ENCODE results near the gene PIP5KL1.

Gene PIP5KL1

DNA sequence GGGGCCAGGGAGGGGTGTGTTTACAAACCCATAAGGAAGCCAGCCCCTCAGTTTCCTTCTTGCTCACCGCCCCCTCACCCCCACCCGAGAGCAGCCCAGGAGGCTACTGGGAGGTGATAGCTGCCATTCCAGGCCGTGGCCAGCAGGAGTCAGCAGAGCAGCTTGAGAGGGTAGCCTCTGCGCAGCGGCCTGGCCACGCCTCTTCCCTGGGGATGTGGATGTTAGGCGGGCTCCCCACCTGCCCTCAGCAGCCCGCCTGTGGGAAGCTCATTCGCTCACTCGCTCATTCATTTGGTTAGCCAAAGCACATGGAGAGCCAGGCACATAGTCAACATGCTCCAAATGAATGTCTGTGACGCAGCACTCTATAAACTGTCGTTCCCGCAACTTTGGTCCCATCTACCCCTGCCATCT lies 13.2 kb upstream of the PIP5KL1 start:
- Histone ChIP-seq H3K27ac (ENCODE audit: low read depth, low read length) (no peak overlapping the region), H2BK120ac (ENCODE audit: low read depth, low read length) (no peak overlapping the region), H3K27me3 (ENCODE audit: insufficient read depth, low read length, poor library complexity) (no peaks in the 10 kb centered on the region), H3K4ac (ENCODE audit: low read depth, low read length) (no peak overlapping the region), H3K4me1 (ENCODE audit: control insufficient read depth, low read depth, low read length) (no peaks in the 10 kb centered on the region), H2AK5ac (ENCODE audit: low read length) (no peak overlapping the region), H4K8ac (ENCODE audit: low read depth, low read length) (no peak overlapping the region), H3K4me3 (ENCODE audit: low read length) (no peak overlapping the region), H3K56ac (ENCODE audit: low read length) (no peak overlapping the region), H3K36me3 (ENCODE audit: control insufficient read depth, insufficient read depth, low read length) (peaks cover 2% of the 10 kb centered on the region), H2BK15ac (replicated peaks; ENCODE audit: low read depth) (no peak overlapping the region), H3K18ac (ENCODE audit: low read length) (no peak overlapping the region), H3K23ac (ENCODE audit: low read length) (no peak overlapping the region), H4K5ac (ENCODE audit: low read length) (no peak overlapping the region), H3K79me1 (ENCODE audit: low read length) (no peaks in the 10 kb centered on the region), H3K9ac (ENCODE audit: low read length) (no peak overlapping the region), H2BK5ac (ENCODE audit: low read length) (no peak overlapping the region), H3K4me2 (ENCODE audit: low read length) (no peak overlapping the region), H3K79me2 (ENCODE audit: control insufficient read depth, insufficient read depth, low read length) (no peaks in the 10 kb centered on the region)
- no CpG with 5 or more reads among the region's 13 CpGs for WGBS (ENCODE audit: extremely low coverage, insufficient coverage, low lambda C conversion rate)
- peak; percentile 90 for DNase-seq

DNA sequence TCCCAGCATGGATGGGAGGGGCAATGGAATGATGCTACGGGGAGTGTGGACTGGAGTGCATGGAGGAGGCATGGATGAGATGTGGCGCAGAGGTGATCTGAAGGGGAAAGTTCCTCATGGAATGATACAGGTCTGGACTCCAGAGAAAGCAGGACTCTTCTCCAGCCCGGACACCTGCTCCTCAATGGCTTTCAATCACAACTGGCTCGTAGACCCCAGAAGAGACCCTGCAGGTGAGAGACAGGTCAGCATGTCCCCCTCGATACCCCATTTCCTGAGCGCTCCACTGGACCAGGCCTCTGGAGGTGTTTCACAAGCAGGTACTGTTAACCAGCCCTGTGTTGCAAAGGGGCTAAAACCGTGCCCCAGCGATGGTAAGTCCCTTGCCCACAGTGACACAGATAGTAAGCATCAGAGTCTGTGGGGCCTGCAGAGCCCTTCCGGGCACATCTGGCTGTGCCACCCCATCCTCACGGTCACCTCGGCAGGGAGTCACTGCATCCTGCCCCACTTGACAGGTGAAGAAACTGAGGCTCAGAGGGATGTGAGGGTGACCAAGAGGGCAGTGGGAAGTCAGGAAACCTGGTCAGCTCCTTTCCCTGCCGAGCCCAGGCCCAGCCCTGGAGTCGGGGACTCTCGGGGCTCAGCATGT lies 12.6 kb upstream of the PIP5KL1 start:
- Histone ChIP-seq H2BK15ac (replicated peaks; ENCODE audit: low read depth) (no peak overlapping the region), H3K9ac (ENCODE audit: low read length) (no peak overlapping the region), H2BK5ac (ENCODE audit: low read length) (no peak overlapping the region), H3K56ac (ENCODE audit: low read length) (no peak overlapping the region), H2BK120ac (ENCODE audit: low read depth, low read length) (no peak overlapping the region), H2AK5ac (ENCODE audit: low read length) (no peak overlapping the region), H4K8ac (ENCODE audit: low read depth, low read length) (no peak overlapping the region), H3K36me3 (ENCODE audit: control insufficient read depth, insufficient read depth, low read length) (peaks cover 2% of the 10 kb centered on the region), H3K23ac (ENCODE audit: low read length) (no peak overlapping the region), H3K27me3 (ENCODE audit: insufficient read depth, low read length, poor library complexity) (no peaks in the 10 kb centered on the region), H3K18ac (ENCODE audit: low read length) (no peak overlapping the region), H3K79me2 (ENCODE audit: control insufficient read depth, insufficient read depth, low read length) (no peaks in the 10 kb centered on the region), H4K5ac (ENCODE audit: low read length) (no peak overlapping the region), H3K27ac (ENCODE audit: low read depth, low read length) (no peak overlapping the region), H3K4me1 (ENCODE audit: control insufficient read depth, low read depth, low read length) (no peaks in the 10 kb centered on the region), H3K4me2 (ENCODE audit: low read length) (no peak overlapping the region), H3K4ac (ENCODE audit: low read depth, low read length) (no peak overlapping the region), H3K4me3 (ENCODE audit: low read length) (no peak overlapping the region), H3K79me1 (ENCODE audit: low read length) (no peaks in the 10 kb centered on the region)
- no peak for DNase-seq
- WGBS (ENCODE audit: extremely low coverage, insufficient coverage, low lambda C conversion rate): no CpG with 5 or more reads among the region's 14 CpGs

DNA sequence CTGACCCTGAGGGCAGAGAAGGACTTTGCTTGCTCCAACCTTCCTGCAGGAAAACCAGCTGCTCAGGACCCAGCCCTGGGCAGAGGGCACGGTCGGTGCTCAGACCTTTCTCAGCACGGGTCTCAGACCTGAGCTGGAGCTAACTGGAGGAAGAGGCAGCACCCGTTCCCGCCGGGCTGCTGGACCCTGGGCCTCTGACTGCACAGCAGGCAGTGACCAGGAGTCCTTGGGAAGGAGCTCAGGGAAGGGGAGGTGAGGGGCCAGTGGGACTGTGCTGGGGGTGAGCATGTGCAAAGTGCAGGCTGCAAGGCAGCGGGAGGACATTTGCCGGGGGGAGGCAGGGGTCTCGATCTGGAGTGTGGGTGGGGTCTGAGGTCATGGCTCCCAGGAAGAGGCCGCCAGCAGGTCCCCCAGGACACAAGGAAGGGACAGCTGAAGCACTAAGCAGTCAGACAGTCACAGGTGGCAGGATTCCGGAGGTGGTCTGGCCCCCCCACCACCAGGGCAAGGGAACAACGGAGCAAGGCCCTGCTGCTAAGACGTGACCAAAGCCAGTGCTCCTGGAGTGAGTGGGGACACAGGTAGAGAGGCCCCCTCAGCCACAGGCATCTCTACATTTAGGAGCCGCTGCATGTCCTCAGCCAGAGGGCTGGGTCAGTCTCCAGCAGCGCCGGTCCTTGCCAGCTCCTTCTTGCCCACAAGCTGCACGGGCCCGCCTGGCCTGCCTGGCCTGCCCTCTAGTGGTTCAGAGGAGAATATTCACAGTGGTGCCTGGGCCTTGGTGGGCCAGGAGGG lies 11.8 kb upstream of the PIP5KL1 start:
- no peak overlapping the region for H3K9ac ChIP-seq (ENCODE audit: low read length)
- no peak overlapping the region for H3K4me2 ChIP-seq (ENCODE audit: low read length)
- no CpG with 5 or more reads among the region's 18 CpGs for WGBS (ENCODE audit: extremely low coverage, insufficient coverage, low lambda C conversion rate)
- no peaks in the 10 kb centered on the region for H3K79me2 ChIP-seq (ENCODE audit: control insufficient read depth, insufficient read depth, low read length)
- H3K4ac ChIP-seq (ENCODE audit: low read depth, low read length): no peak overlapping the region
- no peak overlapping the region for H3K18ac ChIP-seq (ENCODE audit: low read length)
- no peak overlapping the region for H4K8ac ChIP-seq (ENCODE audit: low read depth, low read length)
- no peaks in the 10 kb centered on the region for H3K79me1 ChIP-seq (ENCODE audit: low read length)
- H3K4me1 ChIP-seq (ENCODE audit: control insufficient read depth, low read depth, low read length): no peaks in the 10 kb centered on the region
- no peak overlapping the region for H3K23ac ChIP-seq (ENCODE audit: low read length)
- H4K5ac ChIP-seq (ENCODE audit: low read length): no peak overlapping the region
- H3K4me3 ChIP-seq (ENCODE audit: low read length): no peak overlapping the region
- no peak overlapping the region for H3K27ac ChIP-seq (ENCODE audit: low read depth, low read length)
- peak overlapping the region; percentile 56 for H3K56ac ChIP-seq (ENCODE audit: low read length)
- no peak overlapping the region for H2AK5ac ChIP-seq (ENCODE audit: low read length)
- H2BK15ac ChIP-seq (replicated peaks; ENCODE audit: low read depth): no peak overlapping the region
- DNase-seq: peak; percentile 77
- no peaks in the 10 kb centered on the region for H3K27me3 ChIP-seq (ENCODE audit: insufficient read depth, low read length, poor library complexity)
- H2BK120ac ChIP-seq (ENCODE audit: low read depth, low read length): no peak overlapping the region
- H2BK5ac ChIP-seq (ENCODE audit: low read length): no peak overlapping the region
- H3K36me3 ChIP-seq (ENCODE audit: control insufficient read depth, insufficient read depth, low read length): peaks cover 2% of the 10 kb centered on the region

DNA sequence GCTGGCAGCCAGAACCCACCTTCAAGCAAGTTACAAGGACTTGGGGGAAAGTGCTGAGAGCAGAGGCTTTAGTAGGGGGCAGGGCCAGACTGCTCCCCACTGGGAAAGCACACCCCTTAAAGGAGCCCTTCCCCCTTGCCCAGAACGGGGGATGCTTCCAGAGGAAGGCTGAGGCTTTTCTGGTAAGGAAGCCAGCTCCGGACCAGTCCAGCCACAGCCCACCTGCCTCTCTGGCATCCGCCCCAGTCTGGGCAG lies 11.3 kb upstream of the PIP5KL1 start:
- no peak overlapping the region for H3K9ac ChIP-seq (ENCODE audit: low read length)
- no peak overlapping the region for H4K8ac ChIP-seq (ENCODE audit: low read depth, low read length)
- H3K23ac ChIP-seq (ENCODE audit: low read length): no peak overlapping the region
- no peak overlapping the region for H2AK5ac ChIP-seq (ENCODE audit: low read length)
- no peaks in the 10 kb centered on the region for H3K27me3 ChIP-seq (ENCODE audit: insufficient read depth, low read length, poor library complexity)
- no peak overlapping the region for H3K4me2 ChIP-seq (ENCODE audit: low read length)
- no peak overlapping the region for H2BK5ac ChIP-seq (ENCODE audit: low read length)
- H3K18ac ChIP-seq (ENCODE audit: low read length): no peak overlapping the region
- H3K36me3 ChIP-seq (ENCODE audit: control insufficient read depth, insufficient read depth, low read length): peaks cover 2% of the 10 kb centered on the region
- peaks cover 2% of the 10 kb centered on the region for H3K79me2 ChIP-seq (ENCODE audit: control insufficient read depth, insufficient read depth, low read length)
- no peak overlapping the region for H3K4me3 ChIP-seq (ENCODE audit: low read length)
- H2BK120ac ChIP-seq (ENCODE audit: low read depth, low read length): no peak overlapping the region
- H3K27ac ChIP-seq (ENCODE audit: low read depth, low read length): no peak overlapping the region
- H3K56ac ChIP-seq (ENCODE audit: low read length): no peak overlapping the region
- no peak overlapping the region for H3K4ac ChIP-seq (ENCODE audit: low read depth, low read length)
- no peak overlapping the region for H4K5ac ChIP-seq (ENCODE audit: low read length)
- no peak overlapping the region for H2BK15ac ChIP-seq (replicated peaks; ENCODE audit: low read depth)
- H3K4me1 ChIP-seq (ENCODE audit: control insufficient read depth, low read depth, low read length): peaks cover under 1% of the 10 kb centered on the region
- no peak for DNase-seq
- H3K79me1 ChIP-seq (ENCODE audit: low read length): peaks cover 4% of the 10 kb centered on the region
- no CpG with 5 or more reads among the region's 3 CpGs for WGBS (ENCODE audit: extremely low coverage, insufficient coverage, low lambda C conversion rate)

DNA sequence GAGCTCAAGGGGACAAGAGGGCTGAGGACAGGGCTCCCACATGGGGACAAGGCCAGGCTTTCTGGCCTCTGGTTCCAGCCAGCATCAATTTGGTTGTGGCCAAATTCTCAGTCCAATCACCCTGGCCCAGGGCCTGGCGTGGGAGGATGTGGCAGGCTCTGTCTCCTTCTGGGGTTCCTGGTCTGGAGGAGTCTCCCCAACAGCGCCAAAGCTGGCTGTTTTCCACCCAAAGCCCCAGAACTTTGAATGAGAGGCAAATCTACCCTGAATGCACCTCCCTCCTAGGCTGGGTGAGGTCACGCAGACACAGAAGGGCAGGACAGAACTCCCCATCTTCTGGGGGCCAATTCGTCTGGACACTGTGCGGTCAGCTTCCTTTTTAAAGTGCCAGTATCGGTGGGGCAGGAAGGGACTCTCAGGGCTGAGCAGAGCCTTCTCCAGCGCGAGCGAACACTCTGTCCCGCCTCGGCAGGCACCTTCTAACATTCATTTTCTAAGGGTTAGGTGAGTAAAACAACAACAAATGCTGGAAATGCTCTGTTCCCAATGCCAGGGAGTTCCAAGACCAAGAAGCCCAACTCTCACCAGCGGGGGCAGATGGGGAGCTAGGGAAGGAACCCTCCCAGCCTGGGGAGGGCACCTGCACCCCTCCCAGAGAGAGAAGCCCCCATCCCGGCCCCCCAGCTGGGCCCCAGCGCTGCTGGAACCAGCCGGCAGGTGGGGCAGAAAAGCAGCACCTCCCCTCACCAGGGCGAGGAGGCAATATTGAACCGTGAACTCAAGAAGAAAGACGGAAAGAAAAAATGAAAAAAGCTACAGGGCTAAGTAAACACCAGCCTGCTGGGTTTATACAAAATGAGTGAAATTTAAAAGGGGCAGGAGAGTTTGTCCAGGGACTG lies 10.7 kb upstream of the PIP5KL1 start:
- no peak overlapping the region for H3K23ac ChIP-seq (ENCODE audit: low read length)
- WGBS (ENCODE audit: extremely low coverage, insufficient coverage, low lambda C conversion rate): no CpG with 5 or more reads among the region's 18 CpGs
- H3K27me3 ChIP-seq (ENCODE audit: insufficient read depth, low read length, poor library complexity): no peaks in the 10 kb centered on the region
- H3K4ac ChIP-seq (ENCODE audit: low read depth, low read length): no peak overlapping the region
- H3K79me2 ChIP-seq (ENCODE audit: control insufficient read depth, insufficient read depth, low read length): peaks cover 3% of the 10 kb centered on the region
- H2BK15ac ChIP-seq (replicated peaks; ENCODE audit: low read depth): no peak overlapping the region
- no peak overlapping the region for H2AK5ac ChIP-seq (ENCODE audit: low read length)
- H2BK5ac ChIP-seq (ENCODE audit: low read length): no peak overlapping the region
- peaks cover 2% of the 10 kb centered on the region for H3K36me3 ChIP-seq (ENCODE audit: control insufficient read depth, insufficient read depth, low read length)
- H3K4me3 ChIP-seq (ENCODE audit: low read length): no peak overlapping the region
- H3K4me2 ChIP-seq (ENCODE audit: low read length): no peak overlapping the region
- H4K5ac ChIP-seq (ENCODE audit: low read length): no peak overlapping the region
- no peak overlapping the region for H4K8ac ChIP-seq (ENCODE audit: low read depth, low read length)
- no peak for DNase-seq
- H3K9ac ChIP-seq (ENCODE audit: low read length): no peak overlapping the region
- peaks cover 5% of the 10 kb centered on the region for H3K4me1 ChIP-seq (ENCODE audit: control insufficient read depth, low read depth, low read length)
- no peak overlapping the region for H2BK120ac ChIP-seq (ENCODE audit: low read depth, low read length)
- H3K27ac ChIP-seq (ENCODE audit: low read depth, low read length): no peak overlapping the region
- no peak overlapping the region for H3K56ac ChIP-seq (ENCODE audit: low read length)
- H3K79me1 ChIP-seq (ENCODE audit: low read length): peaks cover 10% of the 10 kb centered on the region
- H3K18ac ChIP-seq (ENCODE audit: low read length): no peak overlapping the region
